Endothelial cell of umbilical vein (primary cell): ENCODE data around the gene NR5A1.

Experiments
- CTCF ChIP-seq, 2 donors: IDR thresholded peaks; 1 replicate in 1 of 2; 2 replicates in 1 of 2; pipeline ENCODE4 v1.5.1; 2011; ENCODE audit warnings: low read length in 2 of 2, mild to moderate bottlenecking in 2 of 2, moderate library complexity in 2 of 2, control low read depth in 1 of 2, inconsistent platforms in 1 of 2, low read depth in 1 of 2; ENCODE audit not compliant: insufficient read depth in 1 of 2; ENCODE audit errors: extremely low read depth in 1 of 2
- EZH2 ChIP-seq: IDR thresholded peaks from 2 replicates; pipeline ENCODE4 v1.6.1; 2012; ENCODE audit warnings: borderline replicate concordance, low read depth, mild to moderate bottlenecking, moderate library complexity, low read length, inconsistent platforms; ENCODE audit not compliant: severe bottlenecking
- MAX ChIP-seq: IDR thresholded peaks from 2 replicates; pipeline ENCODE4 v1.6.1; 2011; ENCODE audit not compliant: insufficient read depth, insufficient read length

GRCh38 chr9:124450241-124450924 is 56.8 kb downstream of the NR5A1 start, which contains the start of gene ADGRD2:
- TF ChIP-seq CTCF (IDR thresholded peaks at IDR 0.05; ENCODE audit: extremely low read depth in 1 of 2, insufficient read depth in 1 of 2, low read depth in 1 of 2, low read length in 2 of 2) (no peak), EZH2 (no peak), MAX (no peak)
